GM21360 (cell line): ENCODE measurements around the gene LTN1.

Source experiments
- ATAC-seq: cut with Tn5 transposase; IDR thresholded peaks from one replicate; pipeline ENCODE4 v1.9.1; 2021; ENCODE audit warnings: mild to moderate bottlenecking, moderate library complexity; ENCODE audit not compliant: unreplicated experiment

The LTN1 gene

DNA sequence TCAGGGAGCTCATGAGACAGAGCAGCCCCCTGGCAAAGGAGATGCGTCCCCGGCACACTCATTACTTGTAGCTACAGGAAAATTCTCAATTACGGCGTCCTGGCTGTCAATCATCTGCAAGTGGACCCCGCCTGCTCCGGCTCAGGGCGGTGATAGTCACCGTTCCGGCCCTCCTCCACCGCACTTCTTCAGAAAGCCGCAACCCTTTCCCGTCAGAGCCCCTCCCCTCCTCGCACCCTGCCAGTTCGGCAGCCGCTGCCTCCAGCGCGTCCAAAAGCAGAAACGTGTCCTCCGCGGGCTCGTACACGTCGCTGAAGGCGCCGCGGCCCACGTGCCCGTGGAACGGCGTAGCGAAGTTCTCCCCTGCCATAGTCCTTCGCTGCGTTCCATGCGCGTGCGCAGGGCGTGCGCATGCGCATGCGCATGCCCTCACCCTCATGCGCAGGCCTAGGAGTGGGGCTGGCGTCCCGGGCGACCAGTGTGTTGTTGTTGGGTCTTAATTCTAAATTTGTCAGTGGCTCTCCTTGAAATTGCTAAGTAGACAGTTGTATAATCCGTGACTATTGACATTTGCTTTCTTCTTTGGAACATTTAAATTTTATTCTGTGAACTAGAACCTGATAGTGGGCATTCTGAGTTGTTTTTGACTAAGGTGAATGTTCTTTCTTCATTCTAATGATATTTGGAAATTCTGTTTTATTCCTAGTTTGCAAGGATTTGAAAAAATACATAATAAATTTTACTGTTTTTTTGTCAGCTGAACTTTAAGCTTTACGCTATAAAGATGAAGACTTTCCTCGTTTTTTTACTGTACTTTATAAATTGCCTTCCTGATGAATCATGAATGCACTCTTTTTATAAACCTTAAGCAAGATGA is 107.5 kb downstream of the LTN1 start:
- ATAC-seq = peak; percentile 96

DNA sequence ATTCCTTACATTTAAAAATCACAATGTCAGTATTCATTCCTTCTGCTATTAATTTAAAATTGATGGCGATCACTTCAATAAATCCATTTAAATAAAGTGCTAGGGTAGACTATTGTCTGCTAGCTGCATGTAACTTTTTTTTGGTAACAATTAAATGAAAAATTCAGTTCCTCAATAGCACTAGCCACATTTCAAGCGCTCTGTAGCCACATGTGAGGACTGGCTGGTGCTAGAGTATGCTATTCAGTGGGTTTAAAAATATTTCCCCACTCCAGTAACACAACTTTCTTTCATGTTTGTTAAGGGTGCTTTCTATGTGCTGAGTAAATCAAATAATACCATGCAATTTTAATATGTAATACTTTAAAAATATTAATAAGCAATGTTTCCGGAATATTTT is 108.2 kb downstream of the LTN1 start:
- ATAC-seq = no peak

DNA sequence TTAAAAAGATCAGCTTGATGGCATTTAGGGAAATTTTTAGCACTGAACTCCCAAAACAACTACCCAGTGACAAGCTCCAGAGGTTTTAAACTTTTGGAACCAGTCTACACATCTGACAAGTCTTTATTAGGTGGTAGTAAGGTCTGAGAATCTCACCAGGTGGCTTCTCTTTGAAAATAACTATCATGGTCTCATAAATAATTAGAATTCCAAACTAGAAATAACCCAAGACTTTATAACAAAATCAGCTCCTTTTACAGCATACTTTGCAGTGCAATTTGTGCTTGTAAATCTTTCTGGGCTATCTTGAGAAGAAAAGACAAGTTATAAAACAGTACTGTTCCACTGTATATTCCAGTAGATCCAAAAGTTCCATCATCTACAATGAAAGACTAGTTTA is 108.7 kb downstream of the LTN1 start:
- ATAC-seq = no peak

DNA sequence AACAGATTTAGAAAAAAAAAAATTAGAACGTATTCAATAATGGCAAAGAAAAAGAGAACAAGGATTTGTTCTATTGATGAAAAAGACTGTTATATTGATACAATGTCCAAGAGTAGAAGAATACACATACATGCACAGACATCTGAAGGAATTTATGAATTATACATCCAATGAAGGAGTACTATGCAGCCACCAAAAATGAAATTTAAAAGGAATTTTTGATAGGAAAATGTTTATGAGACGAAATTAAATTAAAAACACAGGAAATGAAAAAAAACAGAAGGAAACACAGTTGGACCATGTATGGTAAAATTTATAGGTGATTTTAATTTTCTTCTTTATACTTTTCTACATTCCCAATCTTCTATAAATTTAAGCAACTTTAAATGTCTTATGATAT is 110.3 kb downstream of the LTN1 start:
- no peak for ATAC-seq
